HAP-1 (cell line): ENCODE data around the gene ENPP1.
"Not testable (repeated sequence)": the region's sequence is repeated elsewhere in the genome, so short reads cannot be mapped to it uniquely, and the experiment has no call there.

Experiments used
- DNase-seq, 2 experiments: peaks; one replicate each; pipeline ENCODE4 v3.0.0-alpha.2; 2016 to 2020; ENCODE audit warnings: low spot score in 2 of 2
- H3K27me3 ChIP-seq: fragments of 250-450 bp; sonication (Bioruptor Pico); 2 replicates; pipeline ENCODE4 v1.5.1; 2020; ENCODE audit warnings: low read depth, mild to moderate bottlenecking, moderate library complexity
- H3K36me3 ChIP-seq: fragments of 250-450 bp; sonication (Bioruptor Pico); replicated peaks from 2 replicates; pipeline ENCODE4 v1.5.1; 2020; ENCODE audit warnings: mild to moderate bottlenecking
- H3K4me1 ChIP-seq: fragments of 250-450 bp; sonication (Bioruptor Pico); 2 replicates; pipeline ENCODE4 v1.5.1; 2020; ENCODE audit warnings: mild to moderate bottlenecking
- H3K4me3 ChIP-seq: fragments of 250-450 bp; sonication (Bioruptor Pico); 2 replicates; pipeline ENCODE4 v1.5.1; 2020; ENCODE audit warnings: mild to moderate bottlenecking, moderate library complexity
- H3K9me3 ChIP-seq: fragments of 250-450 bp; sonication (Bioruptor Pico); 2 replicates; pipeline ENCODE4 v1.5.1; 2020; ENCODE audit warnings: mild to moderate bottlenecking, moderate library complexity
- in situ Hi-C: fragments of 300-500 bp; cut with MboI; formaldehyde crosslinking; loops from 3 replicates; pipeline ENCODE4 v1.14.3; 2020; ENCODE audit warnings: low sequenced_read_pairs, inconsistent platforms, mixed read lengths

Gene ENPP1

DNA sequence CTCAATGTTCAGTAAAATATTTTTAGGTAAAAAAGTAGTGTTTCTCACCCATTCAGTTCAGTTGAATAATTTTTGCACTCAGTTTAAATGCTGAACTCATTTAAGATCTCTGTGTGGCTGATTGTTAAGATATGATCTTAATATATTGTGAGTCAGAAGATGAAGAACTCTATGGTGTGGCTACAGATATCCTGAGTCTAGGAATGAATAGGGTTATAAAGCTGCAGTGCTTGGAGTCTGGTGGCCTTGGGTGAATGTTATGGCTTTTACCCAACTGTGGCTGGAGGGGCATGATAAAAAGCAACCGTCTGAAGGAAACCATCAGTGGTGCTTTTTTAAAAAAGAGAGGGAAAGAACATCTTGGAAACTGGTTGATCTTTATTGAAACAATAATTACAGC, 77.4 kb downstream of the ENPP1 start:
- DNase-seq, result no peak
- in situ Hi-C loops, result no loop called here
- no peaks in the 10 kb centered on the region for H3K4me1 ChIP-seq
- no peak overlapping the region for H3K4me3 ChIP-seq
- no peaks in the 10 kb centered on the region for H3K36me3 ChIP-seq
- no peaks in the 10 kb centered on the region for H3K27me3 ChIP-seq
- H3K9me3 ChIP-seq, result no peaks in the 10 kb centered on the region

DNA sequence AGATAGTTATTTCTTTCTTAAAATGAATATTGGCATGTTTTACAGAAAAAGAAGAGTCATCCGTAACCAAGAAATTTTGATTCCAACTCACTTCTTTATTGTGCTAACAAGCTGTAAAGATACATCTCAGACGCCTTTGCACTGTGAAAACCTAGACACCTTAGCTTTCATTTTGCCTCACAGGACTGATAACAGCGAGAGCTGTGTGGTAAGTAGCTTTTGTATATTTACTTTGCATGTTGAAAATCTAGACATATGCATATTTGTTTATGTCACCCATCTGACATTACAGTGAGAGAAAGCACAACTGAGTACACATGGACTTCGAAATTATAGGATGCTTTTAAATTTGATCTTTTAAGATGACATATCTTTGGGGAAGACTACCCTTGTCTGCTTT, 78.7 kb downstream of the ENPP1 start:
- Histone ChIP-seq H3K36me3 (no peaks in the 10 kb centered on the region), H3K4me3 (no peak overlapping the region), H3K9me3 (no peaks in the 10 kb centered on the region), H3K4me1 (no peaks in the 10 kb centered on the region), H3K27me3 (no peaks in the 10 kb centered on the region)
- in situ Hi-C loops, result no loop called here
- no peak for DNase-seq

DNA sequence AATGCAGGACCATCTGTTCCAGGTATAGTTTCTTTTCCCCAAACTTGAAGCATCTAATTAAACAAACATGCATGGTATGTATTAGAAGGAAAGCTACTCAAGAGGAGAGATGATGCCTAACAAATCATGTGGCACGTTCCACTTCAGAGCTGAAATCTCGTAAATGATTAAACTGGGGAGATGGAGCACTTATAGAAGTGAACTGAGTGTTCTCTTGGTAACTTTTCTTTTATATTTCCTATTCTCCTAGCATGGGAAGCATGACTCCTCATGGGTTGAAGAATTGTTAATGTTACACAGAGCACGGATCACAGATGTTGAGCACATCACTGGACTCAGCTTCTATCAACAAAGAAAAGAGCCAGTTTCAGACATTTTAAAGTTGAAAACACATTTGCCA, 82.3 kb downstream of the ENPP1 start:
- Histone ChIP-seq H3K4me1 (peaks cover 14% of the 10 kb centered on the region), H3K9me3 (no peaks in the 10 kb centered on the region), H3K27me3 (no peaks in the 10 kb centered on the region), H3K36me3 (no peaks in the 10 kb centered on the region), H3K4me3 (no peak overlapping the region)
- DNase-seq, result no peak
- in situ Hi-C loops, result no loop called here

DNA sequence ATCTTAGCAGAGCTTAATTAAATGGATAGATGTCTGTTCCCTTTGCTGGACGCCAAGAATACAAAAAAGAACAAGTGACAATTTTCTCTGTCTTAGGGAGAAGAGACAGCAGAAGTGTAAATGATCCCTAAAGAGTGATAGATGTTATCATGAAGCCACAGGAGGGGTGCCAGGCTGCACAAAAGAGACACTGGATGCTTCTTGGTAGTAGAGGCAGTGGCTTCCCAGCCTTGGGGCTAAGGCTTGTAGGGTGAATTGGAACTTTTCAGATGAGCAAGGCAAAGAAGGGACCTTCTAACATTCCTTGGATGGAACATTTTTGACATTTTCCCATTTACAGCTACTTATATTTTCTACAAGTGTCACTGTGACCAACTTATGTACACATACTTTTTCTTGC, 85.4 kb downstream of the ENPP1 start:
- peaks cover 4% of the 10 kb centered on the region; the same call in 1 of the 2 replicates for H3K9me3 ChIP-seq
- no peaks in the 10 kb centered on the region for H3K36me3 ChIP-seq
- in situ Hi-C loops, result no loop called here
- no peaks in the 10 kb centered on the region for H3K27me3 ChIP-seq
- no peak for DNase-seq
- no peak overlapping the region for H3K4me3 ChIP-seq
- peaks cover 14% of the 10 kb centered on the region for H3K4me1 ChIP-seq

DNA sequence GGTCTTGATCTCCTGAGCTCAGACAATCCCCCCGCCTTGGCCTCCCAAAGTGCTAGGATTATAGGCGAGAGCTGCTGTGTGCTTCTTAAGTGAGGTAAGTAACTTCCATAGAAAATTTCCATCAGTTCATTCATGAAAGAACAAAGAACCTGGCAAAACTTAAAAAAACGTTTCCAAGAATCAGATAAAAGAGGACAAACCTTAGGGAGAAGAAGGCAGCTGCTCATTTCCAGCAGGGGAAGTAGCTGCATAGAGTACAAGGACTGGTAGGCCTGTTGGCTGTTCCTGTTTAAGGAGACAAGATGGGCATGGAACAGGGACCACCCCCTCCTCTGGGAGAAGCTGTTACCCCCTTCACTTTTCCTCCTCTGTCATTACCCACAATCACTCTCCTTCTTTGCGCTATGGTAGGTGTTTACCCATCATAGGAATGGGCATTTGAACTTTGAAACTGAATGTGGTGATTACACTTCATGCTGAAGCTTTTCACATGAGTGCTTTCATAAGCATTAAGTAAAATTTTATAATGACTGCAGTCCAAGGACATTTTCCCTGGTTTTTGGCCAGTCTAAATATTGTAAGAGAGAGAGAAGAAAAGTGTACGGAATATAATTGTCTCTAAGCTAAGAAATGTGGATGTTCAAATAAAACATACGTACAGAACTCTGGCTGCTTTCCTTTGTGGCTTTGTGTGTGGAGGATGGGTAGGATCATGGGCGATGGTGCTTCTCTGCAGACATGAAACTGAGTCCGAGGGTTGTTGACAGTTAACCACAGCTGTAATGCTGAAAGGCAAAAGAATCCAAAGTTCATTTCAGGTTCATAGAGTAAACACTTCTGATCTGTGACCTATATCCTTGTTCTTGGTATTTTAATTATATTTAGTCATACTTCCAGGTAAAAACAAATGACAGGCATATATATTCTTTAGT, 86.9 kb downstream of the ENPP1 start:
- Histone ChIP-seq H3K4me1 (peaks cover 14% of the 10 kb centered on the region), H3K36me3 (no peaks in the 10 kb centered on the region), H3K4me3 (no peak overlapping the region), H3K9me3 (peaks cover 5% of the 10 kb centered on the region), H3K27me3 (no peaks in the 10 kb centered on the region)
- DNase-seq, result no peak
- in situ Hi-C loops, result no loop called here

DNA sequence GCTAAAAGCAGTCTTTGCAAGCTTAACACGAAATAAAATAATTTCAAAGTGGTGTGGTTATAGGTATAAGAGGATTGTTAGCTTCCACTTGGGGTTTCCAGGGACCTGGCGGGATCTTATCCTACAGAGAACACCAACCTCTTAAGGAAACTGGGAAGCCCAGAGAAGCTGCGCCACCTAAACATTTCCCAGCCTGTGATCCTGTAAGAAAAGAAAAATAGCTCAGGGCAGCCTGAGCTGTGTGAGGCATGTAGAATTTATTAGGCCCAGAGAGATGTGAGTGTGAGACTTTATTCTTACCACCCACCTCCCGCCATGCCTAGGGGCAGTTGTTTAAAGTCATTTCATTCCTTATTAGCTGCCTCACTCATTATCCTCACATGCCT, 89.2 kb downstream of the ENPP1 start:
- Histone ChIP-seq H3K4me3 (no peak overlapping the region), H3K4me1 (peaks cover 14% of the 10 kb centered on the region), H3K9me3 (peaks cover 5% of the 10 kb centered on the region), H3K36me3 (no peaks in the 10 kb centered on the region), H3K27me3 (no peaks in the 10 kb centered on the region)
- no peak for DNase-seq
- in situ Hi-C loops, result no loop called here

DNA sequence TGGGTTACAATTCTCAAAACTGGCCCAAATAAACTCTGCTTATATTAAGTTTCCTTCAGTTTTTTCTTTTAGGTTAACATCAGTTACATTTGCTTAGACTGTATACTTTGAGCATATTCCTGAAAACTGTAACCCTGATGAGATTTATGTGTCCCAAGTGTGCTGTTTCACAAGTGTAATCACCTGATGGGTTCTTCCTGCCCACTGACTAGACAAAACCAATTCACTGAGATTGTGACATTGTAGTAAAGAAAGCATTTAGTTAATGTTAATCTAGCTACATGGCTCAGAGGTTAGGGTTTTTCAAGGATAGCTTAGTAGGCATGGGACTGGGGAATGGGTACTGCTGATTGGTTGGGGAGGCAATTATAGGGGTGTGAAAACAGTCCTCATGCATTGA, 89.8 kb downstream of the ENPP1 start:
- Histone ChIP-seq H3K4me1 (peaks cover 14% of the 10 kb centered on the region), H3K4me3 (no peak overlapping the region), H3K36me3 (no peaks in the 10 kb centered on the region), H3K27me3 (no peaks in the 10 kb centered on the region), H3K9me3 (peaks cover 5% of the 10 kb centered on the region)
- in situ Hi-C loops, result no loop called here
- no peak for DNase-seq

DNA sequence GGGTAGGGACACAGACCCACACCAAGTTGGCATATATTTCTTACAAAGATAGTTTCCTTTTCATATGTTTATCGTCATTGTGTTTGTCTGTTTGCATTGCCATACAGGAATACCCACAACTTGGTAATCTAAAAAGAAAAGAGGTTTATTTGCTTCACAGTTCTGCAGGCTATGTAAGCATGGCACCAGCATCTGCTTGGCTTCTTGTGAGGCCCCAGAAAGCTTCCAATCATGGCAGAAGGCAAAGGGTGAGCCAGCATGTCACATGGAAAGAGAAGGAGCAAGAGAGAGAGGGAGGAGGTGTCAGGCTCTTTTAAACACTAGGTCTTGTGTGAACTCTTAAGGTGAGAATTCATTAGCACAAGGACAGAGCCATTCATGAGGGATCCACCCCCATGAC, 90.9 kb downstream of the ENPP1 start:
- Histone ChIP-seq H3K27me3 (no peaks in the 10 kb centered on the region), H3K36me3 (no peaks in the 10 kb centered on the region), H3K4me3 (no peak overlapping the region), H3K4me1 (peaks cover 9% of the 10 kb centered on the region), H3K9me3 (peaks cover 5% of the 10 kb centered on the region)
- no peak for DNase-seq
- in situ Hi-C loops, result no loop called here

DNA sequence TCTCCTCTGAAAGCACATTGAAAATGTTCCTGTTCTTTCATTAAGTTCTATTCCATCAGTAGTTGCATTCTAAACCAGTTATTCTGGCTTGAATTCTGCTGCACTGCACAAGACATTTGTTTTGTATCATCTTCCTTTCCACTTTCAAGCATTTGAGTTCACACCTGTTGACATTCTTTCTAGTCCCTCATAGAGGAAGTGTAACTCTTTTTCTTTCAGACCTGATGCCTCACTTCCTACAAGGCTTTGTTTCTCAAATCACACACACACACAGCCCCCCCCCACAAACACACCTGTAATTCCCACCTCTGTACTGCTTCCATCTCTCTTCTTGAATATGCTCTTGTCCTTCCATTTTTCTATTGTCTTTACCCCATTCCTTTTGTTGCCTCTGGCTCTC, 92.4 kb downstream of the ENPP1 start:
- in situ Hi-C loops, result no loop called here
- Histone ChIP-seq H3K36me3 (no peaks in the 10 kb centered on the region), H3K4me1 (no peaks in the 10 kb centered on the region), H3K9me3 (peaks cover 5% of the 10 kb centered on the region), H3K4me3 (no peak overlapping the region), H3K27me3 (no peaks in the 10 kb centered on the region)
- DNase-seq, result no peak

DNA sequence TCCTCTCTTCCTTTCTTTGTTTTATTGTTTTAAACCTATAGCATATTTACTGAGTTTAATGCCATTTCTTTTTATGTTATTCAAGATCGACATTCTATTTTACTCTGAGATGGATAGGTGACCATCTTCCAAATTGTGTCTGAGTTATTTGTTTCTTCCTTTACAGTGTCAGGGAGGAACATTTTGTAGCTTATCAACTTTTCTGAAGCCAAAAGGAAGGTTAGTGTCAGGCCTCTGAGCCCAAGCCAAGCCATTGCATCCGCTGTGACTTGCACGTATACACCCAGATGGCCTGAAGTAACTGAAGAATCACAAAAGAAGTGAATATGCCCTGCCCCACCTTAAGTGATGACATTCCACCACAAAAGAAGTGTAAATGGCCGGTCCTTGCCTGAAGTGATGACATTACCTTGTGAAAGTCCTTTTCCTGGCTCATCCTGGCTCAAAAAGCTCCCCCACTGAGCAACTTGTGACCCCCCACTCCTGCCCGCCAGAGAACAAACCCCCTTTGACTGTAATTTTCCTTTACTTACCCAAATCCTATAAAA, 93.6 kb downstream of the ENPP1 start:
- H3K4me1 ChIP-seq, in situ Hi-C loops, DNase-seq, H3K36me3 ChIP-seq, H3K9me3 ChIP-seq, H3K4me3 ChIP-seq, H3K27me3 ChIP-seq: not testable (repeated sequence)

DNA sequence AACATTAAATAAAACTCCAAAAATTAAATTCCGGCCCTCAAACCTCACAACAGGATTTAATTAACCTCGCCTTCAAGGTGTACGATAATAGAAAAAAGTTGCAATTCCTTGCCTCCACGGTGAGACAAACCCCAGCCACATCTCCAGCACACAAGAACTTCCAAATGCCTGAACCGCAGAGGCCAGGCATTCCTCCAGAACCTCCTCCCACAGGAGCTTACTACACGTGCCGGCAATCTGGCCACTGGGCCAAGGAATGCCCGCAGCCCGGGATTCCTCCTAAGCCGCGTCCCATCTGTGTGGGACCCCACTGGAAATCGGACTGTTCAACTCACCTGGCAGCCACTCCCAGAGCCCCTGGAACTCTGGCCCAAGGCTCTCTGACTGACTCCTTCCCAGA, 95.9 kb downstream of the ENPP1 start:
- H3K4me1 ChIP-seq, H3K27me3 ChIP-seq, H3K36me3 ChIP-seq, H3K9me3 ChIP-seq, DNase-seq, H3K4me3 ChIP-seq, in situ Hi-C loops: not testable (repeated sequence)

DNA sequence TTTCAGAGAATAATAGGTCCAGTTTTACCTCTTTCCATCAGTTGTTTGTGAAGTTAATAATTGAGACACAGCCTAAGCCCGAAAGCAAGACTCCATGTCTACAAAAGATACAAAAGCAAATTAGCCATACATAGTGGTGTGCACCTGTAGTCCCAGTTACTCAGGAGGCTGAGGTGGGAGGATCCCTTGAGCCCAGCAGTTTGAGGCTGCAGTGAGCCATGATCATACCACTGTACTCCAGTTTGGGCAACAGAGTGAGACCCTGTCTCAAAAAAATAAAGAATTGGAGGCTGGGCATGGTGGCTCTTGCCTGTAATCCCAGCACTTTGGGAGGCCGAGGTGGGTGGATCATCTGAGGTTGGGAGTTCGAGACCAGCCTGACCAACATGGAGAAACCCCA, 101.0 kb downstream of the ENPP1 start:
- H3K9me3 ChIP-seq, H3K4me1 ChIP-seq, DNase-seq, in situ Hi-C loops, H3K4me3 ChIP-seq, H3K36me3 ChIP-seq: not testable (repeated sequence)
- H3K27me3 ChIP-seq, result peaks cover 16% of the 10 kb centered on the region

DNA sequence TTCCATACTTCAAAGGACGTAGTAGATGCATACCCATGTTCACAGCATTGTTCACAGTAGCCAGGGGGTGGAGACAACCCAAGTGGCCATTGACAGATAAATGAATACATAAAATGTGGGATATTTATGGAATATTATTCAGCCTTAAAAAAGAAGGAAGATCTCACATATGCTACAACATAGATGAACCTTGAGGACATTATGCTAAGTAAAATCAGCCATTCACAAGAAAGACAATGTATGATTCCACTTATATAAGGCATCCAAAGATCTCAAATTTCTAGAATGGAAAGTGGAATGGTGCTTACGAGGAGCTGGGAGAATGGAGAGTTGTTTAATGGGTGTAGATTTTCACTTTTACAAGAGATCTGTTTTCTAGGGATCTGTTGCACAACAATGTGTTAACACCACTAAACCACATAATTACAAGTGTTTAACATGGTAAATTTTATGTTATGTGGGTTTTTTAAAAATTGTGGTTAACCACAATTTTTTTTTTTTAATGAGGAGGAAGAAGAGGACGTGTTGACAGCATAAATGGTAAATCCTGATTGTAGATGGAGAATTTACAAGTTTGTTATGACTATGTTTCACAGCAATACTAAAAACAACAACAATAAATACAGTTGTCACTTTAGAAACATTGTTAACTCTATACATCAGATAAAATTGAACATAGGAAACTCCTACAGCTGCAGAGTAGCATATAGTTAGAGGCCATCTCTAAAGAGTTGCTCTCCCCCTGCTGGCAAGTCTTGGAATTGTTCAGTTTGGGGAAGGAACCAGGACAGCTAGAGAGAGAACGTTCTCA, 101.8 kb downstream of the ENPP1 start:
- Histone ChIP-seq H3K27me3 (peaks cover 16% of the 10 kb centered on the region), H3K4me3 (no peak overlapping the region), H3K9me3 (no peaks in the 10 kb centered on the region), H3K36me3 (no peaks in the 10 kb centered on the region), H3K4me1 (no peaks in the 10 kb centered on the region)
- DNase-seq, result peak; percentile 51 to 88
- in situ Hi-C loops, result loop anchor here (10.0 kb wide), 1 partner anchor 365 kb away; no protein-coding TSS in a partner anchor

DNA sequence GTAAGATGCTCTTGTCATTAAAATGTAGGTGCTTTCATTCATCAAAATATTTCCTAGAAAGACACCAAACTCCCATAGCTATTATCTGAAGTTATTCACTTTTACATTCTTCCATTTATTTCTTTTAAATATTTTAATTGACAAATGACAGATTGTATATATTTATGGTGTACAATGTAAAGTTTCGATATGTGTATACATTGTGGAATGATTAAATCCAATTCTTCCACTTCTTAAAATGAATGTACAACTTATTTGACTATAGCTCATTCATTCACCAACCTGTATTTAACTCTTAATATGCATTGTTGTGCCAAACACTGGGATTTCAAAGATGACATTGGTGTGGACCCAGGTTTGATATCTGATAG, 102.4 kb downstream of the ENPP1 start:
- Histone ChIP-seq H3K27me3 (peaks cover 16% of the 10 kb centered on the region), H3K4me1 (no peaks in the 10 kb centered on the region; the same call in 1 of the 2 replicates), H3K4me3 (no peak overlapping the region), H3K9me3 (no peaks in the 10 kb centered on the region), H3K36me3 (no peaks in the 10 kb centered on the region)
- in situ Hi-C loops, result loop anchor here (10.0 kb wide), 1 partner anchor 365 kb away; no protein-coding TSS in a partner anchor
- no peak for DNase-seq
